ENCODE results near the gene PRUNE1.
A peak's percentile ranks its signal among the peaks of the same experiment; 100 is the strongest.

Gene PRUNE1

GRCh38 chr1:151055581-151055980, 47.3 kb downstream of the PRUNE1 start:
- DNase-seq: no peak

GRCh38 chr1:151056149-151056548, 47.9 kb downstream of the PRUNE1 start:
- DNase-seq: no peak

GRCh38 chr1:151058692-151059091, 50.4 kb downstream of the PRUNE1 start:
- peak; percentile 28 for DNase-seq

- peak; percentile 47 for DNase-seq
These were observed 51.1 kb downstream of the PRUNE1 start, which contains the start of gene CDC42SE1 for GRCh38 chr1:151059109-151060006. TSS of gene CDC42SE1 (minus strand) at chr1:151059622. CDS start at chr1:151055730, 3,892 bp downstream.

GRCh38 chr1:151060007-151060656, 51.9 kb downstream of the PRUNE1 start, which contains the start of gene MLLT11:
TSS of gene MLLT11 (plus strand) at chr1:151060397. CDS start at chr1:151067225, 6,828 bp downstream.
- DNase-seq: peak; percentile 78

GRCh38 chr1:151060657-151061421, 52.6 kb downstream of the PRUNE1 start:
- peak; percentile 31 for DNase-seq

- no peak for DNase-seq
These were observed 53.5 kb downstream of the PRUNE1 start for GRCh38 chr1:151061704-151062103.

- DNase-seq: no peak
These were observed 54.6 kb downstream of the PRUNE1 start for GRCh38 chr1:151062741-151063371.

- DNase-seq: no peak
These were observed 56.9 kb downstream of the PRUNE1 start for GRCh38 chr1:151065089-151065645.

- no peak for DNase-seq
These were observed 58.9 kb downstream of the PRUNE1 start for GRCh38 chr1:151067185-151067584.

- DNase-seq: no peak
These were observed 60.8 kb downstream of the PRUNE1 start for GRCh38 chr1:151069103-151069486.

- no peak for DNase-seq
These were observed 62.4 kb downstream of the PRUNE1 start, which contains the start of gene GABPB2 for GRCh38 chr1:151070474-151071276. TSS of gene GABPB2 (plus strand) at chr1:151070761. CDS start at chr1:151088190, 17,429 bp downstream.

GRCh38 chr1:151072224-151072623, 64.0 kb downstream of the PRUNE1 start:
- no peak for DNase-seq
